Endothelial cell (in vitro differentiated cells): ENCODE data around the gene MMD2. TPM values are rescaled to one million over a fixed set of nuclear protein-coding genes. Genes with fewer than 3 reads are reported as not detected.

Experiments used
- DNase-seq: peaks from one replicate; pipeline ENCODE4 v3.0.0; 2021; ENCODE audit warnings: low spot score
- H3K27ac Mint-ChIP-seq: one replicate; pipeline ENCODE4 v1.8.0; 2021; ENCODE audit warnings: mixed read lengths, inconsistent platforms; ENCODE audit not compliant: unreplicated experiment
- H3K27me3 Mint-ChIP-seq: one replicate; pipeline ENCODE4 v1.8.0; 2021; ENCODE audit warnings: mild to moderate bottlenecking, moderate library complexity, mixed read lengths, inconsistent platforms; ENCODE audit not compliant: unreplicated experiment
- H3K36me3 Mint-ChIP-seq: one replicate; pipeline ENCODE4 v1.8.0; 2021; ENCODE audit warnings: mild to moderate bottlenecking, low read depth, mixed read lengths, inconsistent platforms; ENCODE audit not compliant: unreplicated experiment
- H3K4me1 Mint-ChIP-seq: one replicate; pipeline ENCODE4 v1.8.0; 2021; ENCODE audit warnings: mild to moderate bottlenecking, mixed read lengths, inconsistent platforms; ENCODE audit not compliant: unreplicated experiment
- H3K4me3 Mint-ChIP-seq: one replicate; pipeline ENCODE4 v1.8.0; 2021; ENCODE audit warnings: mild to moderate bottlenecking, mixed read lengths, inconsistent platforms; ENCODE audit not compliant: unreplicated experiment
- H3K9me3 Mint-ChIP-seq: one replicate; pipeline ENCODE4 v1.8.0; 2021; ENCODE audit warnings: mixed read lengths, inconsistent platforms; ENCODE audit not compliant: unreplicated experiment
- total RNA-seq: library from RNA; stranded (reverse); fragmentation: NEBNext Ultra II Directional; extraction: Animal tissue kit (Norgen Biotek cat#: 25700); gene quantifications from one replicate; pipeline ENCODE4 v1.2.1, GENCODE V29; 2021; ENCODE audit not compliant: unreplicated experiment
- TF ChIP-seq, protein P1 (sequence below): fragments of 200-600 bp; sonication (generic); IDR thresholded peaks from one replicate; pipeline ENCODE4 v1.5.0; 2021; ENCODE audit warnings: antibody characterized with exemption; ENCODE audit not compliant: unreplicated experiment

The MMD2 gene
- total RNA-seq, 1 donor from 2014 or later, result not detected

DNA sequence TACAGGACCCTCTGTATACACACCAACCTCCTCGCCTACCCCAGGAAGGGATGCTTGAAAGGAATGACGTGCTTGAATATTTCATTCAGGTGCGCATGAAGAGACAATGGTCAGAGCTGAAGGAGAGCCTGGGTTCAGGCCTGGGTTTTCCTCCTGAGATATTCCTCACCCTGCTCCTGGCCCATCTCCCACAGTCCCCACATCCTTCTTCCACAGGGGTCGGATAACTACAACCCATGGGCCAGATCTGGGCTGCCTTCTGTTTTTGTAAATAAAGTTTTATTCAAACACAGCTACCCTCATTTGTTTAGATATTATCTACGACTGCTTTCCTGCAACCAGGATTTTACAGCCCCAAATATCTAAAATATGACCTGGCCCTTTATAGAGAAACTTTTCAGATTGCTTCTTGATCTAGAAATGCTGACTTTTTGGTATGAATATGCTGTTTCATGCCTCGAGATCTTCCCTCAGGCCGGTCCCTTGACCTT lies 73.6 kb downstream of the MMD2 start:
- peaks cover 10% of the 10 kb centered on the region for H3K4me1 Mint-ChIP-seq
- no peak overlapping the region for H3K4me3 Mint-ChIP-seq
- H3K27me3 Mint-ChIP-seq, result peaks cover 17% of the 10 kb centered on the region
- no peaks in the 10 kb centered on the region for H3K9me3 Mint-ChIP-seq
- TF ChIP-seq, protein P1, sequence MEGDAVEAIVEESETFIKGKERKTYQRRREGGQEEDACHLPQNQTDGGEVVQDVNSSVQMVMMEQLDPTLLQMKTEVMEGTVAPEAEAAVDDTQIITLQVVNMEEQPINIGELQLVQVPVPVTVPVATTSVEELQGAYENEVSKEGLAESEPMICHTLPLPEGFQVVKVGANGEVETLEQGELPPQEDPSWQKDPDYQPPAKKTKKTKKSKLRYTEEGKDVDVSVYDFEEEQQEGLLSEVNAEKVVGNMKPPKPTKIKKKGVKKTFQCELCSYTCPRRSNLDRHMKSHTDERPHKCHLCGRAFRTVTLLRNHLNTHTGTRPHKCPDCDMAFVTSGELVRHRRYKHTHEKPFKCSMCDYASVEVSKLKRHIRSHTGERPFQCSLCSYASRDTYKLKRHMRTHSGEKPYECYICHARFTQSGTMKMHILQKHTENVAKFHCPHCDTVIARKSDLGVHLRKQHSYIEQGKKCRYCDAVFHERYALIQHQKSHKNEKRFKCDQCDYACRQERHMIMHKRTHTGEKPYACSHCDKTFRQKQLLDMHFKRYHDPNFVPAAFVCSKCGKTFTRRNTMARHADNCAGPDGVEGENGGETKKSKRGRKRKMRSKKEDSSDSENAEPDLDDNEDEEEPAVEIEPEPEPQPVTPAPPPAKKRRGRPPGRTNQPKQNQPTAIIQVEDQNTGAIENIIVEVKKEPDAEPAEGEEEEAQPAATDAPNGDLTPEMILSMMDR, result no peak
- no peak overlapping the region for H3K27ac Mint-ChIP-seq
- DNase-seq, result no peak
- no peaks in the 10 kb centered on the region for H3K36me3 Mint-ChIP-seq

- no peak for DNase-seq
- peak overlapping the region; percentile 67 for H3K4me3 Mint-ChIP-seq
- H3K4me1 Mint-ChIP-seq, result peaks cover 10% of the 10 kb centered on the region
- no peaks in the 10 kb centered on the region for H3K36me3 Mint-ChIP-seq
- H3K9me3 Mint-ChIP-seq, result no peaks in the 10 kb centered on the region
- peaks cover 18% of the 10 kb centered on the region for H3K27me3 Mint-ChIP-seq
- TF ChIP-seq, protein P1, result no peak
- peak overlapping the region; percentile 32 for H3K27ac Mint-ChIP-seq
Observed at GRCh38 chr7:4884164-4884563, 74.8 kb downstream of the MMD2 start.

- Mint-ChIP-seq H3K4me1 (peaks cover 10% of the 10 kb centered on the region), H3K36me3 (no peaks in the 10 kb centered on the region), H3K27ac (peak within 1 kb of the TSS; percentile 32), H3K27me3 (peaks cover 18% of the 10 kb centered on the region), H3K4me3 (peak within 1 kb of the TSS; percentile 90), H3K9me3 (no peaks in the 10 kb centered on the region)
- TF ChIP-seq, protein P1, result peak; percentile 80
- peak; percentile 90 for DNase-seq
Observed at GRCh38 chr7:4883372-4884144, 75.4 kb downstream of the MMD2 start, which contains the start of gene RADIL. RADIL (minus strand) TSS chr7:4883716; CDS start chr7:4878139, 5,577 bp downstream.

GRCh38 chr7:4883033-4883371 lies 76.0 kb downstream of the MMD2 start:
- H3K27me3 Mint-ChIP-seq, result peaks cover 18% of the 10 kb centered on the region
- no peaks in the 10 kb centered on the region for H3K9me3 Mint-ChIP-seq
- no peaks in the 10 kb centered on the region for H3K36me3 Mint-ChIP-seq
- no peak for DNase-seq
- H3K4me3 Mint-ChIP-seq, result peak overlapping the region; percentile 90
- H3K4me1 Mint-ChIP-seq, result peaks cover 10% of the 10 kb centered on the region
- TF ChIP-seq, protein P1, result no peak
- no peak overlapping the region for H3K27ac Mint-ChIP-seq
